K562 (cell line): ENCODE data around the gene FBXO44. TPM values are rescaled to one million over a fixed set of nuclear protein-coding genes. Genes with fewer than 3 reads are reported as not detected.

Source experiments
- FOXM1 ChIP-seq, 2 experiments: fragments of 450-650 bp in 1 of 2; sonication (generic) in 1 of 2; formaldehyde crosslinking in 1 of 2; IDR thresholded peaks; 2 replicates each; pipeline versions ENCODE4 v1.6.1 to v1.9.0; 2017 to 2022; ENCODE audit warnings: low read depth in 2 of 2, mild to moderate bottlenecking in 2 of 2, missing genetic modification reagents in 1 of 2, moderate library complexity in 1 of 2
- GATA2 ChIP-seq: sonication (generic); formaldehyde crosslinking; IDR thresholded peaks from 2 replicates; pipeline ENCODE4 v1.4.0; 2020; ENCODE audit warnings: mild to moderate bottlenecking, missing genetic modification reagents
- HDAC1 ChIP-seq, 2 experiments: fragments of 450-650 bp; IDR thresholded peaks; 2 replicates each; pipeline ENCODE4 v1.6.1; 2016 to 2017; ENCODE audit warnings: inconsistent platforms in 1 of 2, mild to moderate bottlenecking in 1 of 2, moderate library complexity in 1 of 2
- MTA1 ChIP-seq: fragments of 450-650 bp; IDR thresholded peaks from 2 replicates; pipeline ENCODE4 v1.6.1; 2017; ENCODE audit warnings: borderline replicate concordance
- NRF1 ChIP-seq, 2 experiments: fragments of 450-650 bp; IDR thresholded peaks in 1 of 2; conservative IDR thresholded peaks in 1 of 2; 2 replicates each; pipeline ENCODE4 v1.6.1; 2014; ENCODE audit warnings: mild to moderate bottlenecking in 2 of 2
- SMARCE1 ChIP-seq: fragments of 450-650 bp; IDR thresholded peaks from 2 replicates; pipeline ENCODE4 v1.7.1; 2016; ENCODE audit warnings: mild to moderate bottlenecking
- TRIM24 ChIP-seq, 2 experiments: fragments of 450-650 bp; IDR thresholded peaks; 2 replicates each; pipeline ENCODE4 v1.6.1; 2016
- ZNF165 ChIP-seq: fragments of 250-450 bp; sonication (Bioruptor Pico); IDR thresholded peaks from 2 replicates; pipeline ENCODE4 v1.4.0; 2020; ENCODE audit warnings: borderline replicate concordance
- ZNF184 ChIP-seq: sonication (generic); formaldehyde crosslinking; IDR thresholded peaks from 2 replicates; pipeline ENCODE4 v1.5.0; 2020; ENCODE audit warnings: missing genetic modification reagents
- polyA plus RNA-seq, 8 experiments: library from polyadenylated mRNA; depleted of rRNA in 4 of 8; stranded (reverse) in 5 of 8; unstranded in 3 of 8; fragments of >200 nt; fragmentation: Nextera tagmentation in 2 of 8; fragmentation: Illumina TruSeq in 1 of 8; extraction: Ambion mirVana in 2 of 8; extraction: Trizol in 1 of 8; gene quantifications; 2 replicates each; pipeline versions ENCODE4 v1.2.1 to v1.2.3, GENCODE V29; 2011 to 2014; ENCODE audit warnings: inconsistent platforms in 1 of 8, missing spikeins in 1 of 8
- total RNA-seq, 7 experiments: library from RNA; depleted of rRNA in 6 of 7; stranded (reverse); fragments of >200 nt in 6 of 7; fragmentation: Illumina TruSeq in 2 of 7; extraction: Trizol in 2 of 7; gene quantifications; 2 replicates each; pipeline versions ENCODE4 v1.2.1 to v1.2.3, GENCODE V29; 2011 to 2021; ENCODE audit warnings: low replicate concordance in 1 of 7
- TF ChIP-seq, protein P1 (sequence below): IDR thresholded peaks from 3 replicates; pipeline ENCODE4 v1.6.1; 2011; ENCODE audit warnings: borderline replicate concordance, mild to moderate bottlenecking; ENCODE audit not compliant: insufficient read length, insufficient read depth
- TF ChIP-seq, protein P2 (sequence below): sonication (generic); formaldehyde crosslinking; IDR thresholded peaks from 2 replicates; pipeline ENCODE4 v1.8.0; 2022; ENCODE audit warnings: missing genetic modification reagents, mild to moderate bottlenecking, moderate library complexity, borderline replicate concordance

Gene FBXO44
- total and polyA plus RNA-seq, 9 of the 15 experiments (the other 6 are each of a cell fraction or from before 2014, with no cell fraction given), result 0.69 to 20.9 (median 6.7) TPM

DNA sequence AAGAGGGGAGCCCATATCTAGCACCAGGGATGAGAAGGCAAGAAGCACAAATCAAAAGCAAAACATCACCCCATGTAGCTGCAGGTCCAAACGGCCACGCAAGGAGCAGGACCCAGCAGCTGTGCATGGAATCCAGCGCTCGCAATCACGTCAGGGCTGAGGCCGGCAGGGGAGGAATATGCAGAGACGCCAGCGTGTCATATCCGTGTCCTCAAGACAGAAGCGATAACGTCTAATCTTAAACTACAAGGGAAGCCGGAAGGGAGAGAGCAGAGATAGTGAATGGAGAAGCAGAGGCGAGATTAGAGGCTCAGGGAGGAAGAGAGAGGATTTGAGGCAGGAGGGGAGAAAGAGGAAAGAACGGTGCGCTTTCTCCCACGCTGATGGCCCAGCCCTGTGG is 39.6 kb upstream of the FBXO44 start (continued):
- TF ChIP-seq ZNF165 (CRISPR knock-in tag) (no peak), HDAC1 (IDR thresholded peaks at IDR 0.05) (peak in 1 of 2 experiments; percentile 67; a peak in 1 of 4 replicates), NRF1 (conservative IDR thresholded peaks at IDR 0.05 in 1 of 2, IDR thresholded peaks at IDR 0.05 in 1 of 2) (peak in 1 of 2 experiments; percentile 29; a peak in 1 of 4 replicates), FOXM1 (IDR thresholded peaks at IDR 0.05; ENCODE audit: low read depth) (peak; percentile 66; the same call in 1 of the 2 replicates), FOXM1 (CRISPR knock-in tag; IDR thresholded peaks at IDR 0.05; ENCODE audit: low read depth) (no peak), TRIM24 (IDR thresholded peaks at IDR 0.05) (peak in 1 of 2 experiments; percentile 55; a peak in 3 of 4 replicates), GATA2 (CRISPR knock-in tag) (0 out of 2 replicates have a peak, but pooled peaks have one; percentile 18), SMARCE1 (peak; percentile 88; the same call in 1 of the 2 replicates), MTA1 (peak; percentile 78; the same call in 1 of the 2 replicates), ZNF184 (no peak)
- TF ChIP-seq, protein P1, sequence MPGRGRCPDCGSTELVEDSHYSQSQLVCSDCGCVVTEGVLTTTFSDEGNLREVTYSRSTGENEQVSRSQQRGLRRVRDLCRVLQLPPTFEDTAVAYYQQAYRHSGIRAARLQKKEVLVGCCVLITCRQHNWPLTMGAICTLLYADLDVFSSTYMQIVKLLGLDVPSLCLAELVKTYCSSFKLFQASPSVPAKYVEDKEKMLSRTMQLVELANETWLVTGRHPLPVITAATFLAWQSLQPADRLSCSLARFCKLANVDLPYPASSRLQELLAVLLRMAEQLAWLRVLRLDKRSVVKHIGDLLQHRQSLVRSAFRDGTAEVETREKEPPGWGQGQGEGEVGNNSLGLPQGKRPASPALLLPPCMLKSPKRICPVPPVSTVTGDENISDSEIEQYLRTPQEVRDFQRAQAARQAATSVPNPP, result no peak
- TF ChIP-seq, protein P2, sequence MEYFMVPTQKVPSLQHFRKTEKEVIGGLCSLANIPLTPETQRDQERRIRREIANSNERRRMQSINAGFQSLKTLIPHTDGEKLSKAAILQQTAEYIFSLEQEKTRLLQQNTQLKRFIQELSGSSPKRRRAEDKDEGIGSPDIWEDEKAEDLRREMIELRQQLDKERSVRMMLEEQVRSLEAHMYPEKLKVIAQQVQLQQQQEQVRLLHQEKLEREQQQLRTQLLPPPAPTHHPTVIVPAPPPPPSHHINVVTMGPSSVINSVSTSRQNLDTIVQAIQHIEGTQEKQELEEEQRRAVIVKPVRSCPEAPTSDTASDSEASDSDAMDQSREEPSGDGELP, result no peak
- TF ChIP-seq, all 486 proteins: peak for 47
